ENCODE data around the gene XYLT1.

DNA sequence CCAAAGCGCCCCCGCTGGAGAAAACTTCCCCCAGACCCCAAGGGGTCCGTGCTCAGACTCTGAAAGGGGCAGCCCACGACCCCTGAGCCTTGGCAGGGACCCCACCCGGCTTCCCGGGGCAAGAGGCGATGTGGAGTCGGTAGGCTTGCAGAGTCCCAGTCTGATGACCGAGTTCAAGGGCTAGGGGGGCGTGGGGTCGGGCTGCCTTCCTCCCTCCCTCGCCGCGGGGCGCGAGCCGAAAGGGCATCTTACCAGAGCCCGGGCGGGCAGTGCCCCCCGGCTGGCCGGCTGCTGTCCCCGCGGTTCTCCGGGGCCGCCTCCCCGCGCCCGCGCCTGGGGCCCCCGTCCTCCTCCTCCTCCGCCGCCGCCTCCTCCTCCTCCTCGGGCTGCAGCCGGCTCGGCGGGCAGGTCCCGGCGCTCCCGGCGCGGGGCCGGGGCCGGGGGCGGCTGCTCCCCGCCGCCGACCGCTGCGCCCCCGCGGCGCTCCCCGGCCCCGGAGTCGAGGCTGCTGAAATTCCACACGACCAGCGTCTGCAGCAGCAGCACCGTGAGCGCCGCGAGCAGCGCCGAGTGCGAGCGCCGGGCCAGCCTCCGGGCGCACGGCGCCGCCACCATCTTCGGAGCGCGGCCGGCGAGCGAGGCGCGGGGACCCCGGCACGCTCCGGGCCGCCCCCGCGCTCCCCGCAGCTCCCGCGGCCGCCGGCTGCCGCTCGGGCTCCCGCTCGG lies 415 bp downstream of the XYLT1 start:
- no peak for TF ChIP-seq POLR2A (IDR thresholded peaks at IDR 0.05)
- TF ChIP-seq, protein P1, sequence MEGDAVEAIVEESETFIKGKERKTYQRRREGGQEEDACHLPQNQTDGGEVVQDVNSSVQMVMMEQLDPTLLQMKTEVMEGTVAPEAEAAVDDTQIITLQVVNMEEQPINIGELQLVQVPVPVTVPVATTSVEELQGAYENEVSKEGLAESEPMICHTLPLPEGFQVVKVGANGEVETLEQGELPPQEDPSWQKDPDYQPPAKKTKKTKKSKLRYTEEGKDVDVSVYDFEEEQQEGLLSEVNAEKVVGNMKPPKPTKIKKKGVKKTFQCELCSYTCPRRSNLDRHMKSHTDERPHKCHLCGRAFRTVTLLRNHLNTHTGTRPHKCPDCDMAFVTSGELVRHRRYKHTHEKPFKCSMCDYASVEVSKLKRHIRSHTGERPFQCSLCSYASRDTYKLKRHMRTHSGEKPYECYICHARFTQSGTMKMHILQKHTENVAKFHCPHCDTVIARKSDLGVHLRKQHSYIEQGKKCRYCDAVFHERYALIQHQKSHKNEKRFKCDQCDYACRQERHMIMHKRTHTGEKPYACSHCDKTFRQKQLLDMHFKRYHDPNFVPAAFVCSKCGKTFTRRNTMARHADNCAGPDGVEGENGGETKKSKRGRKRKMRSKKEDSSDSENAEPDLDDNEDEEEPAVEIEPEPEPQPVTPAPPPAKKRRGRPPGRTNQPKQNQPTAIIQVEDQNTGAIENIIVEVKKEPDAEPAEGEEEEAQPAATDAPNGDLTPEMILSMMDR (IDR thresholded peaks at IDR 0.05) = no peak
